ENCODE results near the gene CTDSPL. TPM values are rescaled to one million over a fixed set of nuclear protein-coding genes. Genes with fewer than 3 reads are reported as not detected.

The CTDSPL gene
- total and polyA plus RNA-seq, 4 donors, result 8.4 to 17.2 (median 14.2) TPM

GRCh38 chr3:37957539-37957936, 95.9 kb downstream of the CTDSPL start:
- WGBS, result 73% methylated on average over 7 of the region's 7 CpGs
- Histone ChIP-seq H3K9me3 (ENCODE audit: control insufficient read depth in 4 of 4, low read length in 3 of 4) (no peaks in the 10 kb centered on the region), H3K27ac (ENCODE audit: low read depth in 1 of 2, low read length in 2 of 2) (peak overlapping the region; percentile 25 to 39), H3K36me3 (ENCODE audit: control insufficient read depth in 4 of 4, insufficient read depth in 3 of 4, low read depth in 1 of 4, low read length in 3 of 4) (peaks cover 0 to 5% (median 1%) of the 10 kb centered on the region in 4 donors), H3K27me3 (ENCODE audit: control insufficient read depth in 4 of 4, insufficient read depth in 4 of 4, low read length in 3 of 4) (no peaks in the 10 kb centered on the region), H3K9ac (ENCODE audit: low read depth in 1 of 2, low read length in 2 of 2) (no peak overlapping the region), H3K4me1 (ENCODE audit: control insufficient read depth in 4 of 4, insufficient read depth in 4 of 4, low read length in 3 of 4) (peaks cover 5 to 20% (median 11%) of the 10 kb centered on the region in 4 donors), H3K4me3 (ENCODE audit: low read depth in 1 of 3, low read length in 3 of 3) (no peak overlapping the region)
- TF ChIP-seq RAD21 (IDR thresholded peaks at IDR 0.05) (no peak), REST (IDR thresholded peaks at IDR 0.05) (no peak), YY1 (IDR thresholded peaks at IDR 0.05) (no peak), GABPA (IDR thresholded peaks at IDR 0.05 in 1 of 2, conservative IDR thresholded peaks at IDR 0.05 in 1 of 2) (no peak), ZBTB33 (IDR thresholded peaks at IDR 0.05) (no peak), TAF1 (conservative IDR thresholded peaks at IDR 0.05) (no peak), FOXA2 (IDR thresholded peaks at IDR 0.05) (no peak), RXRA (IDR thresholded peaks at IDR 0.05) (no peak), HNF4A (conservative IDR thresholded peaks at IDR 0.05) (no peak), NR2F2 (IDR thresholded peaks at IDR 0.05) (no peak), EGR1 (IDR thresholded peaks at IDR 0.05; ENCODE audit: low read depth in 2 of 2) (no peak), FOXA1 (IDR thresholded peaks at IDR 0.05) (no peak), SP1 (IDR thresholded peaks at IDR 0.05) (no peak), MAX (IDR thresholded peaks at IDR 0.05) (no peak), HNF4G (IDR thresholded peaks at IDR 0.05) (no peak)
- TF ChIP-seq, protein P1, sequence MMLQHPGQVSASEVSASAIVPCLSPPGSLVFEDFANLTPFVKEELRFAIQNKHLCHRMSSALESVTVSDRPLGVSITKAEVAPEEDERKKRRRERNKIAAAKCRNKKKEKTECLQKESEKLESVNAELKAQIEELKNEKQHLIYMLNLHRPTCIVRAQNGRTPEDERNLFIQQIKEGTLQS (IDR thresholded peaks at IDR 0.05), result no peak
- TF ChIP-seq, protein P2, sequence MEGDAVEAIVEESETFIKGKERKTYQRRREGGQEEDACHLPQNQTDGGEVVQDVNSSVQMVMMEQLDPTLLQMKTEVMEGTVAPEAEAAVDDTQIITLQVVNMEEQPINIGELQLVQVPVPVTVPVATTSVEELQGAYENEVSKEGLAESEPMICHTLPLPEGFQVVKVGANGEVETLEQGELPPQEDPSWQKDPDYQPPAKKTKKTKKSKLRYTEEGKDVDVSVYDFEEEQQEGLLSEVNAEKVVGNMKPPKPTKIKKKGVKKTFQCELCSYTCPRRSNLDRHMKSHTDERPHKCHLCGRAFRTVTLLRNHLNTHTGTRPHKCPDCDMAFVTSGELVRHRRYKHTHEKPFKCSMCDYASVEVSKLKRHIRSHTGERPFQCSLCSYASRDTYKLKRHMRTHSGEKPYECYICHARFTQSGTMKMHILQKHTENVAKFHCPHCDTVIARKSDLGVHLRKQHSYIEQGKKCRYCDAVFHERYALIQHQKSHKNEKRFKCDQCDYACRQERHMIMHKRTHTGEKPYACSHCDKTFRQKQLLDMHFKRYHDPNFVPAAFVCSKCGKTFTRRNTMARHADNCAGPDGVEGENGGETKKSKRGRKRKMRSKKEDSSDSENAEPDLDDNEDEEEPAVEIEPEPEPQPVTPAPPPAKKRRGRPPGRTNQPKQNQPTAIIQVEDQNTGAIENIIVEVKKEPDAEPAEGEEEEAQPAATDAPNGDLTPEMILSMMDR (IDR thresholded peaks at IDR 0.05; ENCODE audit: low read depth, low read length, missing input control), result no peak
- no peak for DNase-seq (ENCODE audit: low spot score)
